ENCODE data around the gene HPGD. TPM values are rescaled to one million over a fixed set of nuclear protein-coding genes. Genes with fewer than 3 reads are reported as not detected.

Gene HPGD
- polyA plus RNA-seq, 1 of the 3 experiments (the other 2 are of a cell fraction): not detected

GRCh38 chr4:174538123-174538875 lies 16.0 kb upstream of the HPGD start:
- Histone ChIP-seq H3K4me3 (ENCODE audit: low read depth in 2 of 2, low read length in 1 of 2) (no peak overlapping the region), H3K4me2 (no peak overlapping the region), H3F3A (replicated peaks; ENCODE audit: insufficient read depth) (no peaks in the 10 kb centered on the region), H2AFZ (ENCODE audit: low read depth) (no peak overlapping the region), H4K20me1 (ENCODE audit: insufficient read depth) (no peaks in the 10 kb centered on the region), H3K36me3 (replicated peaks in 1 of 2; ENCODE audit: control insufficient read depth in 1 of 2, insufficient read depth in 2 of 2, low read length in 1 of 2) (no peaks in the 10 kb centered on the region), H3K9me2 (no peaks in the 10 kb centered on the region), H3K9ac (no peak overlapping the region), H3K79me2 (ENCODE audit: insufficient read depth) (no peaks in the 10 kb centered on the region), H3K9me3 (no peaks in the 10 kb centered on the region), H3K4me1 (ENCODE audit: control insufficient read depth in 1 of 2, insufficient read depth in 2 of 2, low read depth in 1 of 2, low read length in 1 of 2) (no peaks in the 10 kb centered on the region), H3K27me3 (ENCODE audit: insufficient read depth) (no peaks in the 10 kb centered on the region), H3K27ac (ENCODE audit: low read depth in 2 of 2, low read length in 1 of 2) (no peak overlapping the region)
- CTCF ChIA-PET: no interaction called here
- DNase-seq: no peak
- WGBS (ENCODE audit: low lambda C conversion rate): 44% methylated on average over 3 of the region's 4 CpGs
- TF ChIP-seq YY1 (IDR thresholded peaks at IDR 0.05; ENCODE audit: low read depth): no peak
- TF ChIP-seq USF1 (IDR thresholded peaks at IDR 0.05; ENCODE audit: borderline replicate concordance, low read depth): no peak
- TF ChIP-seq USF2 (IDR thresholded peaks at IDR 0.05; ENCODE audit: borderline replicate concordance, low read depth, low read length): no peak
- no peak for TF ChIP-seq ZBTB33 (IDR thresholded peaks at IDR 0.05; ENCODE audit: borderline replicate concordance, low read depth)
- TF ChIP-seq FOXM1 (IDR thresholded peaks at IDR 0.05; ENCODE audit: low read depth): no peak
- no peak for TF ChIP-seq REST (IDR thresholded peaks at IDR 0.05; ENCODE audit: low read depth, low read length)
- TF ChIP-seq EP300 (IDR thresholded peaks at IDR 0.05; ENCODE audit: borderline replicate concordance in 1 of 2, low read depth in 1 of 2, low read length in 1 of 2): no peak
- no peak for TF ChIP-seq MAX (IDR thresholded peaks at IDR 0.05; ENCODE audit: low read depth)
- TF ChIP-seq GABPA (IDR thresholded peaks at IDR 0.05; ENCODE audit: low read depth): no peak
- no peak for TF ChIP-seq ELF1 (IDR thresholded peaks at IDR 0.05)
- no peak for TF ChIP-seq MEF2A (IDR thresholded peaks at IDR 0.05; ENCODE audit: borderline replicate concordance, low read depth)
- no peak for TF ChIP-seq RXRA (IDR thresholded peaks at IDR 0.05; ENCODE audit: borderline replicate concordance, low read depth)
- TF ChIP-seq IRF3 (IDR thresholded peaks at IDR 0.05; ENCODE audit: low read depth, low read length): no peak
- POLR2A ChIA-PET: no interaction called here

All from SK-N-SH (cell line).